Measurements from ENCODE around the gene CATSPER1.
A peak's percentile ranks its signal among the peaks of the same experiment; 100 is the strongest.

CATSPER1 gene

GRCh38 chr11:65997286-65997685 lies 29.0 kb downstream of the CATSPER1 start:
- Histone ChIP-seq H3K9me3 (replicated peaks; ENCODE audit: insufficient read depth, low read length) (no peaks in the 10 kb centered on the region), H4K20me1 (ENCODE audit: insufficient read depth, low read length) (no peaks in the 10 kb centered on the region), H2AFZ (ENCODE audit: low read length) (no peak overlapping the region), H3K4me1 (ENCODE audit: low read length) (no peaks in the 10 kb centered on the region), H3K9ac (ENCODE audit: low read length) (no peak overlapping the region), H3K27ac (ENCODE audit: low read length) (no peak overlapping the region), H3K4me2 (ENCODE audit: low read depth, low read length) (no peak overlapping the region), H3K27me3 (replicated peaks; ENCODE audit: insufficient read depth, low read length) (no peaks in the 10 kb centered on the region), H3K36me3 (replicated peaks; ENCODE audit: insufficient read depth, low read length) (peaks cover 6% of the 10 kb centered on the region), H3K79me2 (ENCODE audit: low read length) (peaks cover 40% of the 10 kb centered on the region), H3F3A (ENCODE audit: insufficient read depth, low read length) (peaks cover 9% of the 10 kb centered on the region; the same call in 1 of the 2 replicates), H3K9me2 (replicated peaks; ENCODE audit: insufficient read depth, low read length) (no peaks in the 10 kb centered on the region), H3K4me3 (ENCODE audit: low read length) (no peak overlapping the region)
- no peak for DNase-seq
- TF ChIP-seq, protein P1, sequence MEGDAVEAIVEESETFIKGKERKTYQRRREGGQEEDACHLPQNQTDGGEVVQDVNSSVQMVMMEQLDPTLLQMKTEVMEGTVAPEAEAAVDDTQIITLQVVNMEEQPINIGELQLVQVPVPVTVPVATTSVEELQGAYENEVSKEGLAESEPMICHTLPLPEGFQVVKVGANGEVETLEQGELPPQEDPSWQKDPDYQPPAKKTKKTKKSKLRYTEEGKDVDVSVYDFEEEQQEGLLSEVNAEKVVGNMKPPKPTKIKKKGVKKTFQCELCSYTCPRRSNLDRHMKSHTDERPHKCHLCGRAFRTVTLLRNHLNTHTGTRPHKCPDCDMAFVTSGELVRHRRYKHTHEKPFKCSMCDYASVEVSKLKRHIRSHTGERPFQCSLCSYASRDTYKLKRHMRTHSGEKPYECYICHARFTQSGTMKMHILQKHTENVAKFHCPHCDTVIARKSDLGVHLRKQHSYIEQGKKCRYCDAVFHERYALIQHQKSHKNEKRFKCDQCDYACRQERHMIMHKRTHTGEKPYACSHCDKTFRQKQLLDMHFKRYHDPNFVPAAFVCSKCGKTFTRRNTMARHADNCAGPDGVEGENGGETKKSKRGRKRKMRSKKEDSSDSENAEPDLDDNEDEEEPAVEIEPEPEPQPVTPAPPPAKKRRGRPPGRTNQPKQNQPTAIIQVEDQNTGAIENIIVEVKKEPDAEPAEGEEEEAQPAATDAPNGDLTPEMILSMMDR (IDR thresholded peaks at IDR 0.05; ENCODE audit: low read length), result no peak
- TF ChIP-seq EZH2phosphoT487 (IDR thresholded peaks at IDR 0.05; ENCODE audit: low read length) (no peak), EZH2 (optimal IDR thresholded peaks at IDR 0.05; ENCODE audit: low read depth, low read length) (no peak)

DNA sequence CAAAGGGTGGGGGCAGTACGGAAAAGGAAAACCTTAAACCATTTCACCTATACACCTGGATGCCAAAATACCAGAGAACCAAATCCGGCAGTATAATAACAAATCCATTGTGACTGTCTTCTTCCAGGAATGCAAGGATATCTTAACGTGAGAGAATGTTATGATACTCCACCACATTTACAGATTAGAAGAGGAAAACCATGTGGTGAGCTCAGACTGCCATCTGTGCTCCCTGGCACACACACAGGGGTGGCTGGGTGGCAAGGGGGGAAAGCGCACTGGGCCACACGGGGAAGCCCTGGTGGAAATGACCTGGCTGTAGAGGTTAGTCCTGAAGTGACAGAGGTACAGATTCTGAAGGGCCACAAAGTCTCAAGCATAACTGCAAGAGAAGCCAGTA lies 34.2 kb downstream of the CATSPER1 start:
- DNase-seq, result no peak
- Histone ChIP-seq H3K79me2 (ENCODE audit: low read length) (no peaks in the 10 kb centered on the region), H3K27me3 (replicated peaks; ENCODE audit: insufficient read depth, low read length) (no peaks in the 10 kb centered on the region), H3K4me3 (ENCODE audit: low read length) (no peak overlapping the region), H3K9ac (ENCODE audit: low read length) (no peak overlapping the region), H3K4me1 (ENCODE audit: low read length) (peaks cover 3% of the 10 kb centered on the region), H3K9me2 (replicated peaks; ENCODE audit: insufficient read depth, low read length) (no peaks in the 10 kb centered on the region), H3F3A (ENCODE audit: insufficient read depth, low read length) (peaks cover 7% of the 10 kb centered on the region), H3K36me3 (replicated peaks; ENCODE audit: insufficient read depth, low read length) (no peaks in the 10 kb centered on the region), H3K9me3 (replicated peaks; ENCODE audit: insufficient read depth, low read length) (no peaks in the 10 kb centered on the region), H3K27ac (ENCODE audit: low read length) (no peak overlapping the region), H3K4me2 (ENCODE audit: low read depth, low read length) (no peak overlapping the region), H2AFZ (ENCODE audit: low read length) (no peak overlapping the region), H4K20me1 (ENCODE audit: insufficient read depth, low read length) (no peaks in the 10 kb centered on the region)
- TF ChIP-seq EZH2phosphoT487 (IDR thresholded peaks at IDR 0.05; ENCODE audit: low read length) (no peak), EZH2 (optimal IDR thresholded peaks at IDR 0.05; ENCODE audit: low read depth, low read length) (no peak)
- TF ChIP-seq, protein P1 (IDR thresholded peaks at IDR 0.05; ENCODE audit: low read length), result no peak

- H3K4me2 ChIP-seq (ENCODE audit: low read depth, low read length), result no peak overlapping the region
- no peak overlapping the region for H2AFZ ChIP-seq (ENCODE audit: low read length)
- H3K4me3 ChIP-seq (ENCODE audit: low read length), result no peak overlapping the region
- DNase-seq, result peak; percentile 93
- H3K9ac ChIP-seq (ENCODE audit: low read length), result no peak overlapping the region
- no peaks in the 10 kb centered on the region for H3K36me3 ChIP-seq (replicated peaks; ENCODE audit: insufficient read depth, low read length)
- no peak for TF ChIP-seq EZH2 (optimal IDR thresholded peaks at IDR 0.05; ENCODE audit: low read depth, low read length)
- TF ChIP-seq, protein P1 (IDR thresholded peaks at IDR 0.05; ENCODE audit: low read length), result peak; percentile 97
- H3K79me2 ChIP-seq (ENCODE audit: low read length), result no peaks in the 10 kb centered on the region
- no peaks in the 10 kb centered on the region for H4K20me1 ChIP-seq (ENCODE audit: insufficient read depth, low read length)
- peaks cover 7% of the 10 kb centered on the region for H3F3A ChIP-seq (ENCODE audit: insufficient read depth, low read length)
- H3K27ac ChIP-seq (ENCODE audit: low read length), result peak overlapping the region; percentile 0; the same call in 1 of the 2 replicates
- no peaks in the 10 kb centered on the region for H3K9me2 ChIP-seq (replicated peaks; ENCODE audit: insufficient read depth, low read length)
- no peaks in the 10 kb centered on the region for H3K9me3 ChIP-seq (replicated peaks; ENCODE audit: insufficient read depth, low read length)
- no peaks in the 10 kb centered on the region for H3K27me3 ChIP-seq (replicated peaks; ENCODE audit: insufficient read depth, low read length)
- peaks cover 3% of the 10 kb centered on the region for H3K4me1 ChIP-seq (ENCODE audit: low read length)
These were observed 37.3 kb downstream of the CATSPER1 start for GRCh38 chr11:65988791-65989592.
